ENCODE measurements around the gene VEZT.

The VEZT gene

GRCh38 chr12:95184121-95184520 is 33.5 kb upstream of the VEZT start:
- TF ChIP-seq ZFP30 (CRISPR knock-in tag; IDR thresholded peaks at IDR 0.05) (no peak), TOX (CRISPR knock-in tag; IDR thresholded peaks at IDR 0.05; ENCODE audit: borderline replicate concordance) (no peak), ZNF565 (CRISPR knock-in tag; conservative IDR thresholded peaks at IDR 0.05; ENCODE audit: low read depth) (no peak)
- no peak for ATAC-seq

DNA sequence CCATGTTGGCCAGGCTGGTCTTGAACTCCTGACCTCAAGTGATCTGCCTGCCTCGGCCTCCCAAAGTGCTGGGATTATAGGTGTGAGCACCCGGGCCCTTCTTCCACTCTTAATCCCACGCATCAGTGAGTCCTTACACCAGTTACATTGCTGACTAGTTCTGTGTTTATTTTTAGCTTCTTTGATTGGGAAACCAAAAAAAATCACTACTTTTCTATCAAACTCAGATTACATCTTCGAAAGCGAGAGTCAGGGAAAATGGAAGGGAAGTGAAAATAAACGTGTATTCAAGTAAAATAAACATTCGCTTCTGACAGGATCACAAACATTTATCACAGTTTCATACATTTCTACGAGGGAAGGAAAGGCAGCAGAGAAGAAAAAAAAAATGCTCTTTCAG is 32.5 kb upstream of the VEZT start:
- ATAC-seq, result no peak
- TF ChIP-seq ZNF565 (CRISPR knock-in tag; conservative IDR thresholded peaks at IDR 0.05; ENCODE audit: low read depth), result no peak
- no peak for TF ChIP-seq ZNF70 (CRISPR knock-in tag; IDR thresholded peaks at IDR 0.05)

DNA sequence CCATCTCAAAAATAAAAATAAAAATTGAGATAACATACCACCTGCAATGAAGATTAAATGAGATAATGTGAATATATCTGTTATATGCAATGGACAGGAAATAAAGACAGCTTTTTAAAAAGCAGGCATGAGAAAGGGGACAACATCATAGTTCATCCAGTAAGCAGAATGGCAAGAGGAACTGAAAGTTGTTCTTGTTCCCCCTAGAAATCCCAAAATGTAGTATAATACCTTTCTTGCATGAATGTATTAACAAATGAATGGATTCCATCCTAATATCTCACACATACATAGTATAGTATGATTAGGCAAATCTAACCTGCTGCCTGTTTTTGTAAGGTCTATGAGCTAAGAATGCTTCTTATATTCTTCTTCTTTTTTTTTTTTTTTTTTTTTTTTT is 31.8 kb upstream of the VEZT start:
- TF ChIP-seq TOX (CRISPR knock-in tag; IDR thresholded peaks at IDR 0.05; ENCODE audit: borderline replicate concordance) (no peak), PPARA (CRISPR knock-in tag; IDR thresholded peaks at IDR 0.05; ENCODE audit: borderline replicate concordance) (no peak), ZFP30 (CRISPR knock-in tag; IDR thresholded peaks at IDR 0.05) (no peak), ZFP3 (CRISPR knock-in tag; IDR thresholded peaks at IDR 0.05) (no peak), CSDC2 (CRISPR knock-in tag; IDR thresholded peaks at IDR 0.05) (no peak), OSR1 (CRISPR knock-in tag; IDR thresholded peaks at IDR 0.05) (no peak), ZNF565 (CRISPR knock-in tag; conservative IDR thresholded peaks at IDR 0.05; ENCODE audit: low read depth) (no peak), ARNTL (CRISPR knock-in tag; IDR thresholded peaks at IDR 0.05; ENCODE audit: borderline replicate concordance, low read depth) (no peak), TCF4 (CRISPR knock-in tag; IDR thresholded peaks at IDR 0.05; ENCODE audit: borderline replicate concordance) (no peak), BACH2 (CRISPR knock-in tag; IDR thresholded peaks at IDR 0.05; ENCODE audit: borderline replicate concordance) (no peak), RARB (CRISPR knock-in tag; IDR thresholded peaks at IDR 0.05) (no peak), CSRNP3 (CRISPR knock-in tag; IDR thresholded peaks at IDR 0.05) (no peak)
- TF ChIP-seq, protein P1, sequence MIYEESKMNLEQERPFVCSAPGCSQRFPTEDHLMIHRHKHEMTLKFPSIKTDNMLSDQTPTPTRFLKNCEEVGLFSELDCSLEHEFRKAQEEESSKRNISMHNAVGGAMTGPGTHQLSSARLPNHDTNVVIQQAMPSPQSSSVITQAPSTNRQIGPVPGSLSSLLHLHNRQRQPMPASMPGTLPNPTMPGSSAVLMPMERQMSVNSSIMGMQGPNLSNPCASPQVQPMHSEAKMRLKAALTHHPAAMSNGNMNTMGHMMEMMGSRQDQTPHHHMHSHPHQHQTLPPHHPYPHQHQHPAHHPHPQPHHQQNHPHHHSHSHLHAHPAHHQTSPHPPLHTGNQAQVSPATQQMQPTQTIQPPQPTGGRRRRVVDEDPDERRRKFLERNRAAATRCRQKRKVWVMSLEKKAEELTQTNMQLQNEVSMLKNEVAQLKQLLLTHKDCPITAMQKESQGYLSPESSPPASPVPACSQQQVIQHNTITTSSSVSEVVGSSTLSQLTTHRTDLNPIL (CRISPR knock-in tag; IDR thresholded peaks at IDR 0.05; ENCODE audit: low read depth), result no peak
- no peak for ATAC-seq

- ATAC-seq, result no peak
- TF ChIP-seq ZFP30 (CRISPR knock-in tag; IDR thresholded peaks at IDR 0.05) (no peak), ZNF70 (CRISPR knock-in tag; IDR thresholded peaks at IDR 0.05) (no peak), ESRRG (CRISPR knock-in tag; IDR thresholded peaks at IDR 0.05) (no peak), BACH2 (CRISPR knock-in tag; IDR thresholded peaks at IDR 0.05; ENCODE audit: borderline replicate concordance) (no peak), TCF4 (CRISPR knock-in tag; IDR thresholded peaks at IDR 0.05; ENCODE audit: borderline replicate concordance) (no peak), ARNTL (CRISPR knock-in tag; IDR thresholded peaks at IDR 0.05; ENCODE audit: borderline replicate concordance, low read depth) (no peak), TSHZ2 (CRISPR knock-in tag; IDR thresholded peaks at IDR 0.05) (no peak), TOX (CRISPR knock-in tag; IDR thresholded peaks at IDR 0.05; ENCODE audit: borderline replicate concordance) (no peak), RARB (CRISPR knock-in tag; IDR thresholded peaks at IDR 0.05) (no peak), ZNF8 (CRISPR knock-in tag; IDR thresholded peaks at IDR 0.05) (no peak), ZC3H10 (CRISPR knock-in tag; IDR thresholded peaks at IDR 0.05) (no peak), ZFP3 (CRISPR knock-in tag; IDR thresholded peaks at IDR 0.05) (no peak), GLIS3 (CRISPR knock-in tag; IDR thresholded peaks at IDR 0.05) (no peak), SNAI2 (CRISPR knock-in tag; IDR thresholded peaks at IDR 0.05) (no peak), PPARA (CRISPR knock-in tag; IDR thresholded peaks at IDR 0.05; ENCODE audit: borderline replicate concordance) (no peak), CSDC2 (CRISPR knock-in tag; IDR thresholded peaks at IDR 0.05) (no peak), ZNF565 (CRISPR knock-in tag; conservative IDR thresholded peaks at IDR 0.05; ENCODE audit: low read depth) (no peak)
- TF ChIP-seq, protein P1 (CRISPR knock-in tag; IDR thresholded peaks at IDR 0.05; ENCODE audit: low read depth), result no peak
- TF ChIP-seq, protein P2, sequence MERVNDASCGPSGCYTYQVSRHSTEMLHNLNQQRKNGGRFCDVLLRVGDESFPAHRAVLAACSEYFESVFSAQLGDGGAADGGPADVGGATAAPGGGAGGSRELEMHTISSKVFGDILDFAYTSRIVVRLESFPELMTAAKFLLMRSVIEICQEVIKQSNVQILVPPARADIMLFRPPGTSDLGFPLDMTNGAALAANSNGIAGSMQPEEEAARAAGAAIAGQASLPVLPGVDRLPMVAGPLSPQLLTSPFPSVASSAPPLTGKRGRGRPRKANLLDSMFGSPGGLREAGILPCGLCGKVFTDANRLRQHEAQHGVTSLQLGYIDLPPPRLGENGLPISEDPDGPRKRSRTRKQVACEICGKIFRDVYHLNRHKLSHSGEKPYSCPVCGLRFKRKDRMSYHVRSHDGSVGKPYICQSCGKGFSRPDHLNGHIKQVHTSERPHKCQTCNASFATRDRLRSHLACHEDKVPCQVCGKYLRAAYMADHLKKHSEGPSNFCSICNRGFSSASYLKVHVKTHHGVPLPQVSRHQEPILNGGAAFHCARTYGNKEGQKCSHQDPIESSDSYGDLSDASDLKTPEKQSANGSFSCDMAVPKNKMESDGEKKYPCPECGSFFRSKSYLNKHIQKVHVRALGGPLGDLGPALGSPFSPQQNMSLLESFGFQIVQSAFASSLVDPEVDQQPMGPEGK (CRISPR knock-in tag; IDR thresholded peaks at IDR 0.05; ENCODE audit: borderline replicate concordance), result no peak
Measured at GRCh38 chr12:95187865-95188415, 29.7 kb upstream of the VEZT start.

All from SK-N-SH treated with all-trans-retinoic acid at 6 μM for 48 hours (cell line).